SK-N-MC (cell line): ENCODE data around the gene PRSS22.

Experiments used
- EZH2 ChIP-seq: fragments of 200-600 bp; sonication (generic); IDR thresholded peaks from one replicate; pipeline ENCODE4 v1.6.1; 2017; ENCODE audit warnings: antibody characterized with exemption
- FOXP2 ChIP-seq: optimal IDR thresholded peaks from 2 replicates; pipeline ENCODE3; 2011; ENCODE audit warnings: mild to moderate bottlenecking, moderate library complexity; ENCODE audit not compliant: insufficient read depth; ENCODE audit errors: extremely low read length, control extremely low read depth
- POLR2AphosphoS5 ChIP-seq: IDR thresholded peaks from 2 replicates; pipeline ENCODE4 v1.6.1; 2012; ENCODE audit warnings: mild to moderate bottlenecking, low read depth, low read length, borderline replicate concordance

DNA sequence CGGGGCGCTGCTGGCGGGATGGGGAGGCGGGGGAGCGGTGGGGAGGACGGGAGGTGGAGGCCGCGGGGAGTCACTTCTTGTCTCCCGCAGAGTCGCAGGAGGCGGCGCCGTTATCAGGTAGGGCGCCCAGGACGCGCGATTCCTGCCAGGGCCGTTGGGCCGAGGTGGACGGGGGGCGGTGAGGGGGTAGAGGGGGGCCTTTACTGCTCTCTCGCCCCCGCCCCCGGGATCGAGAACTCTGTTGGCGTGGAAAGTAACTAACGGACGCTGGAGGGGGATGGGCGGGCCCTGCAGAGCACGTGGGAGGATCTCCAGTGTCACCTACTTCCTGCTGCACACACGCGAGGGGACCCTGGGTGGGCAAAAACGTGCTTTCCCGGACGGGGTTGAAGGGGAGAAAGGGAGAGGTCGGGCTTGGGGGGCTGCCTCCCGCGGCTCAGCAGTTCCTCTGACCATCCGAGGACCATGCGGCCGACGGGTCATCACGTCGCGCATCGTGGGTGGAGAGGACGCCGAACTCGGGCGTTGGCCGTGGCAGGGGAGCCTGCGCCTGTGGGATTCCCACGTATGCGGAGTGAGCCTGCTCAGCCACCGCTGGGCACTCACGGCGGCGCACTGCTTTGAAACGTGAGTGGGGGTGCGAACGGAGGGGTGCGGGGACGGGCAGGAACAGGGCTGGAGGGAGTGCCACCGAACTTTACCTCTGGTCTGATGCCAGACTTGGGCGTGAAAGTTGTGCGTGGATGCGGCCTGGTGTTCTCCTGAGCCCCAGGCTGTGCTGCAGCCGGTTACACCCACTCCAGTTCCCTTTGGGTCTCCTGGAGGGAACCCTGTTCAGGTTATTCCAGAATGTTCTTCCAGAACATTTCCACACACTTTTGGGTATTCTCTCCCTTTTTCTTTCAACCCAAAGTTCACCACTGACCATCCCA, 40.4 kb downstream of the PRSS22 start:
- TF ChIP-seq POLR2AphosphoS5 = no peak
- no peak for TF ChIP-seq EZH2
- TF ChIP-seq FOXP2 = no peak
